ENCODE results near the gene DTWD1.

- TF ChIP-seq CTCF (IDR thresholded peaks at IDR 0.05; ENCODE audit: extremely low read depth in 1 of 2, insufficient read depth in 1 of 2, low read depth in 1 of 2, low read length in 2 of 2): no peak
- TF ChIP-seq POLR2A (IDR thresholded peaks at IDR 0.05; ENCODE audit: low read depth, low read length): no peak
- TF ChIP-seq EZH2 (IDR thresholded peaks at IDR 0.05; ENCODE audit: borderline replicate concordance, low read depth, low read length, severe bottlenecking): no peak
- TF ChIP-seq MYC (IDR thresholded peaks at IDR 0.05; ENCODE audit: low read depth, low read length): no peak
- no peak for TF ChIP-seq MAX (IDR thresholded peaks at IDR 0.05; ENCODE audit: insufficient read depth, insufficient read length)
- no peak for TF ChIP-seq FOS (IDR thresholded peaks at IDR 0.05; ENCODE audit: borderline replicate concordance, insufficient read depth, low read length)
- TF ChIP-seq POLR2AphosphoS5 (IDR thresholded peaks at IDR 0.05; ENCODE audit: insufficient read depth, low read depth, low read length): no peak
- no peak for TF ChIP-seq JUN (IDR thresholded peaks at IDR 0.05; ENCODE audit: borderline replicate concordance, insufficient read depth, insufficient read length, low read depth)
Observed at GRCh38 chr15:49650676-49651075, 29.8 kb downstream of the DTWD1 start.

Data from endothelial cell of umbilical vein (primary cell).